Endothelial cell of umbilical vein (primary cell): ENCODE data around the gene MYH11.

Source experiments
- EZH2 ChIP-seq: IDR thresholded peaks from 2 replicates; pipeline ENCODE4 v1.6.1; 2012; ENCODE audit warnings: borderline replicate concordance, low read depth, mild to moderate bottlenecking, moderate library complexity, low read length, inconsistent platforms; ENCODE audit not compliant: severe bottlenecking
- FOS ChIP-seq: IDR thresholded peaks from 2 replicates; pipeline ENCODE4 v1.6.1; 2011; ENCODE audit warnings: mild to moderate bottlenecking, low read length, moderate library complexity, borderline replicate concordance; ENCODE audit not compliant: insufficient read depth
- GATA2 ChIP-seq: IDR thresholded peaks from 2 replicates; pipeline ENCODE4 v1.7.0; 2011; ENCODE audit warnings: low read depth, mild to moderate bottlenecking, moderate library complexity, mixed read lengths, low read length; ENCODE audit not compliant: insufficient read length, insufficient read depth
- JUN ChIP-seq: IDR thresholded peaks from 2 replicates; pipeline ENCODE4 v1.6.1; 2011; ENCODE audit warnings: borderline replicate concordance, low read depth; ENCODE audit not compliant: insufficient read length, insufficient read depth
- MYC ChIP-seq: IDR thresholded peaks from one replicate; pipeline ENCODE4 v1.6.1; 2011; ENCODE audit warnings: mild to moderate bottlenecking, low read depth, low read length
- POLR2A ChIP-seq: IDR thresholded peaks from 2 replicates; pipeline ENCODE4 v1.6.1; 2012; ENCODE audit warnings: low read depth, mild to moderate bottlenecking, control low read depth, low read length
- POLR2AphosphoS5 ChIP-seq: IDR thresholded peaks from 2 replicates; pipeline ENCODE4 v1.6.1; 2012; ENCODE audit warnings: low read depth, mild to moderate bottlenecking, control low read depth, low read length, moderate library complexity; ENCODE audit not compliant: insufficient read depth
- TF ChIP-seq, protein P1 (sequence below), 2 donors: IDR thresholded peaks; 1 replicate in 1 of 2; 2 replicates in 1 of 2; pipeline ENCODE4 v1.5.1; 2011; ENCODE audit warnings: low read length in 2 of 2, mild to moderate bottlenecking in 2 of 2, moderate library complexity in 2 of 2, control low read depth in 1 of 2, inconsistent platforms in 1 of 2, low read depth in 1 of 2; ENCODE audit not compliant: insufficient read depth in 1 of 2; ENCODE audit errors: extremely low read depth in 1 of 2
- TF ChIP-seq, protein P2 (sequence below): IDR thresholded peaks from 2 replicates; pipeline ENCODE4 v1.6.1; 2011; ENCODE audit not compliant: insufficient read depth, insufficient read length

DNA sequence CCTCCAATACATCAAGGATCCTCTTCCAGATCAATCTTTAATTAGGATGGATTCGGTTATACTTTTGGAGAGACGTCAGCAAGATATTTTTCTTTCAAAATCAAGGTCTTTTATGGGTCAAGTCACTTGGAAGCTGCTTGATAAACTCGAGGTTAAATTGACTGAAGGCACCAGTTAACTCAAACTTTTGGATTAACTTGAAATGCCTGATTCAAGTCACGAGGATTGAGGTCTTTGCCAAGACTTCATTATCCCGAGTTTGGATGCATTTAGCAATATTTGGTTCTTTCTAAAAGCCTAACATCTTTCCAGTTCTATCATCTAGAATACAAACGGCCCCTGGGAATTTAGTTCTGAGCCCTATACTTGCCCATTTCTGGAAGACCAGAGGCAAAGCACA is 82.9 kb downstream of the MYH11 start:
- TF ChIP-seq, protein P1, sequence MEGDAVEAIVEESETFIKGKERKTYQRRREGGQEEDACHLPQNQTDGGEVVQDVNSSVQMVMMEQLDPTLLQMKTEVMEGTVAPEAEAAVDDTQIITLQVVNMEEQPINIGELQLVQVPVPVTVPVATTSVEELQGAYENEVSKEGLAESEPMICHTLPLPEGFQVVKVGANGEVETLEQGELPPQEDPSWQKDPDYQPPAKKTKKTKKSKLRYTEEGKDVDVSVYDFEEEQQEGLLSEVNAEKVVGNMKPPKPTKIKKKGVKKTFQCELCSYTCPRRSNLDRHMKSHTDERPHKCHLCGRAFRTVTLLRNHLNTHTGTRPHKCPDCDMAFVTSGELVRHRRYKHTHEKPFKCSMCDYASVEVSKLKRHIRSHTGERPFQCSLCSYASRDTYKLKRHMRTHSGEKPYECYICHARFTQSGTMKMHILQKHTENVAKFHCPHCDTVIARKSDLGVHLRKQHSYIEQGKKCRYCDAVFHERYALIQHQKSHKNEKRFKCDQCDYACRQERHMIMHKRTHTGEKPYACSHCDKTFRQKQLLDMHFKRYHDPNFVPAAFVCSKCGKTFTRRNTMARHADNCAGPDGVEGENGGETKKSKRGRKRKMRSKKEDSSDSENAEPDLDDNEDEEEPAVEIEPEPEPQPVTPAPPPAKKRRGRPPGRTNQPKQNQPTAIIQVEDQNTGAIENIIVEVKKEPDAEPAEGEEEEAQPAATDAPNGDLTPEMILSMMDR (IDR thresholded peaks at IDR 0.05; ENCODE audit: extremely low read depth in 1 of 2, insufficient read depth in 1 of 2, low read depth in 1 of 2, low read length in 2 of 2): no peak
- TF ChIP-seq POLR2A (no peak), POLR2AphosphoS5 (no peak), EZH2 (no peak), GATA2 (no peak), FOS (no peak), JUN (no peak), MYC (no peak)
- TF ChIP-seq, protein P2, sequence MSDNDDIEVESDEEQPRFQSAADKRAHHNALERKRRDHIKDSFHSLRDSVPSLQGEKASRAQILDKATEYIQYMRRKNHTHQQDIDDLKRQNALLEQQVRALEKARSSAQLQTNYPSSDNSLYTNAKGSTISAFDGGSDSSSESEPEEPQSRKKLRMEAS: no peak
